KMS-11 (cell line): ENCODE measurements around the gene FANCL.

ENCODE experiments used
- H2AFZ ChIP-seq: fragments of 200-600 bp; sonication (generic); 2 replicates; pipeline ENCODE4 v1.6.1; 2016; ENCODE audit warnings: antibody characterized with exemption, mixed run types, low read depth
- H3K27ac ChIP-seq: fragments of 200-600 bp; sonication (generic); 2 replicates; pipeline ENCODE4 v1.6.1; 2016; ENCODE audit warnings: mild to moderate bottlenecking, mixed run types
- H3K27me3 ChIP-seq: fragments of 200-600 bp; sonication (generic); 2 replicates; pipeline ENCODE4 v1.6.1; 2017; ENCODE audit warnings: mild to moderate bottlenecking, low read depth, mixed run types, moderate library complexity; ENCODE audit not compliant: insufficient read depth
- H3K36me3 ChIP-seq: fragments of 200-600 bp; sonication (generic); 2 replicates; pipeline ENCODE4 v1.6.1; 2017; ENCODE audit warnings: mild to moderate bottlenecking, mixed run types; ENCODE audit not compliant: insufficient read depth
- H3K4me1 ChIP-seq: fragments of 200-600 bp; sonication (generic); 2 replicates; pipeline ENCODE4 v1.6.1; 2016; ENCODE audit warnings: mild to moderate bottlenecking, low read depth, mixed run types; ENCODE audit not compliant: poor library complexity, severe bottlenecking
- H3K4me2 ChIP-seq: fragments of 200-600 bp; sonication (generic); 2 replicates; pipeline ENCODE4 v1.7.0; 2016; ENCODE audit warnings: mild to moderate bottlenecking, mixed run types
- H3K4me3 ChIP-seq: fragments of 200-600 bp; sonication (generic); IDR thresholded peaks from 2 replicates; pipeline ENCODE4 v1.6.1; 2017; ENCODE audit warnings: low read depth, low read length, mixed read lengths; ENCODE audit not compliant: insufficient read depth
- H3K79me2 ChIP-seq: fragments of 200-600 bp; sonication (generic); 2 replicates; pipeline ENCODE4 v1.6.1; 2016; ENCODE audit warnings: low read depth, mixed run types; ENCODE audit not compliant: insufficient read depth
- H3K9ac ChIP-seq: fragments of 200-600 bp; sonication (generic); 2 replicates; pipeline ENCODE4 v1.6.1; 2016; ENCODE audit warnings: mild to moderate bottlenecking, mixed run types
- H4K20me1 ChIP-seq: fragments of 200-600 bp; sonication (generic); 2 replicates; pipeline ENCODE4 v1.6.1; 2016; ENCODE audit warnings: mild to moderate bottlenecking, mixed run types; ENCODE audit not compliant: insufficient read depth
- TF ChIP-seq, protein P1 (sequence below): fragments of 200-600 bp; sonication (generic); conservative IDR thresholded peaks from 2 replicates; pipeline ENCODE4 v1.6.1; 2017; ENCODE audit warnings: low read depth, mild to moderate bottlenecking, antibody characterized with exemption, low read length, moderate library complexity, mixed read lengths

Gene FANCL

DNA sequence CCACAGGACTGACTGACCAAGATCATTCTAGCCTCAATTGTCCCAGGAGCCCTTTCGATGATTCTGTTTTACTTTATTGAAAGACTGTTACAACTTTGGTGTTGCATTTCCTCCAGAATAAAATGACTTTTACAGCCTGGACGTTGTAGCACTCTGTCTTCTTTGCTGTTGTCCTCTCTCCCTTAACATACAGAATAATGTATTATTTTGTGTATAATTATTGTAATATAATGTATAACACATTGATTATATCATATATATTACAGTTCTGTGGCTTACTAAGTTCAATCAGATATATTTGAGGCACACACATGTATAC, 380 bp upstream of the FANCL start:
- Histone ChIP-seq H4K20me1 (no peaks in the 10 kb centered on the region), H3K79me2 (peaks cover 43% of the 10 kb centered on the region), H3K9ac (peak overlapping the region; percentile 92; the same call in 1 of the 2 replicates), H3K4me1 (peaks cover 37% of the 10 kb centered on the region), H3K4me3 (no peak overlapping the region), H3K27ac (peak overlapping the region; percentile 87), H3K27me3 (no peaks in the 10 kb centered on the region), H3K36me3 (no peaks in the 10 kb centered on the region), H3K4me2 (peak overlapping the region; percentile 96), H2AFZ (peak overlapping the region; percentile 97)
- TF ChIP-seq, protein P1, sequence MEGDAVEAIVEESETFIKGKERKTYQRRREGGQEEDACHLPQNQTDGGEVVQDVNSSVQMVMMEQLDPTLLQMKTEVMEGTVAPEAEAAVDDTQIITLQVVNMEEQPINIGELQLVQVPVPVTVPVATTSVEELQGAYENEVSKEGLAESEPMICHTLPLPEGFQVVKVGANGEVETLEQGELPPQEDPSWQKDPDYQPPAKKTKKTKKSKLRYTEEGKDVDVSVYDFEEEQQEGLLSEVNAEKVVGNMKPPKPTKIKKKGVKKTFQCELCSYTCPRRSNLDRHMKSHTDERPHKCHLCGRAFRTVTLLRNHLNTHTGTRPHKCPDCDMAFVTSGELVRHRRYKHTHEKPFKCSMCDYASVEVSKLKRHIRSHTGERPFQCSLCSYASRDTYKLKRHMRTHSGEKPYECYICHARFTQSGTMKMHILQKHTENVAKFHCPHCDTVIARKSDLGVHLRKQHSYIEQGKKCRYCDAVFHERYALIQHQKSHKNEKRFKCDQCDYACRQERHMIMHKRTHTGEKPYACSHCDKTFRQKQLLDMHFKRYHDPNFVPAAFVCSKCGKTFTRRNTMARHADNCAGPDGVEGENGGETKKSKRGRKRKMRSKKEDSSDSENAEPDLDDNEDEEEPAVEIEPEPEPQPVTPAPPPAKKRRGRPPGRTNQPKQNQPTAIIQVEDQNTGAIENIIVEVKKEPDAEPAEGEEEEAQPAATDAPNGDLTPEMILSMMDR: no peak

DNA sequence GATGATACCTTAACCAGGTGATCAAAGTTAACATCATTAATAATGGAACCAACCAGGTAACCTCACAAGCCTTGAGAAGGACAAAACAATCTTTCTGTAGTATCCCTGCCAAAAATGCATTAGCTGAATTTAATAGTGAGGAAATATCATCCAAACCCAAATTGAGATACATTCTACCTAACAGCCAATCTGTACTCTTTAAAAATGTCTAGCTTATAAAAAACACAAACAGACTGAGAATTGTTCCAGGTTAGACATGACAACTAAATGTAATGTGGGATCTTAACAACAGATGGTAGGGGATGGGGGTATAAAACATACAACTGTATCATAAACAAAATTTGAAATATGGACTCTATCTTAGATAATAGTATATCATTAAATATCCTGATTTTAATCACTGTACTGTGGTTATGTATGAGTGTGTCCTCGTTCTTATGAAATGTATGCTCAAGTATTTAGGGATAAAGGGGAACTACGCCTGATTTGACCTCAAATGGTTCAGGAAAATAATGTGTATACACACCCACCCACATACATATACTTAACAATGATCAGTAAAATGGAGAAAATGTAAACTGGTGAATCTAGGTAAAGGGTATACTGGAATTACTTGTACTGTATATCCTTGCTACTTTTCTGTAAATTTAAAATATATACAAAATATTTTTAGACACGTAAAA, 1.7 kb downstream of the FANCL start:
- Histone ChIP-seq H3K27me3 (no peaks in the 10 kb centered on the region), H4K20me1 (no peaks in the 10 kb centered on the region), H3K4me1 (peaks cover 38% of the 10 kb centered on the region), H3K4me2 (peak overlapping the region; percentile 96), H3K27ac (no peak overlapping the region), H3K36me3 (no peaks in the 10 kb centered on the region), H3K79me2 (peaks cover 64% of the 10 kb centered on the region), H3K9ac (no peak overlapping the region), H2AFZ (no peak overlapping the region), H3K4me3 (no peak overlapping the region)
- TF ChIP-seq, protein P1: no peak

DNA sequence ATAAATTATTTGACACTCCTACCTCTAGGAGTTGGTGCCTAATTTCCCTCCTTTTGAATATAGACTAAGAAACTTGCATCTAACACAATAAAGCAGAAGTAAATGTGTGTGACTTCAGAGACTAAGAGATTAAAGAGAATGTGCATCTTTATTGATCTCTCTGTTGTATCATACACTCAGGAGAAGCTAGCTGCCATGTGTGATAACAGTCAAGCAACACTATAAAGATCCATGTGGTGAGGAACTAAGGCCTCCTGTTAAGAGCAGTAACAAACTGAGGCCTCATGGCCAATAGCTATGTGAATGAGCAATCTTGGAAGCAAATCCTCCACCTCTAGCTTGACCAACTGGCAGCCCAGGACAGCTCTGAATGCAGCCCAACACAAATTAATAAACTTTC, 3.4 kb downstream of the FANCL start:
- H2AFZ ChIP-seq: no peak overlapping the region
- peaks cover 80% of the 10 kb centered on the region for H3K79me2 ChIP-seq
- peaks cover 38% of the 10 kb centered on the region for H3K4me1 ChIP-seq
- TF ChIP-seq, protein P1: no peak
- H3K27me3 ChIP-seq: no peaks in the 10 kb centered on the region
- peak overlapping the region; percentile 1; the same call in 1 of the 2 replicates for H3K4me2 ChIP-seq
- no peaks in the 10 kb centered on the region for H4K20me1 ChIP-seq
- no peak overlapping the region for H3K27ac ChIP-seq
- no peak overlapping the region for H3K9ac ChIP-seq
- no peaks in the 10 kb centered on the region for H3K36me3 ChIP-seq
- H3K4me3 ChIP-seq: no peak overlapping the region

DNA sequence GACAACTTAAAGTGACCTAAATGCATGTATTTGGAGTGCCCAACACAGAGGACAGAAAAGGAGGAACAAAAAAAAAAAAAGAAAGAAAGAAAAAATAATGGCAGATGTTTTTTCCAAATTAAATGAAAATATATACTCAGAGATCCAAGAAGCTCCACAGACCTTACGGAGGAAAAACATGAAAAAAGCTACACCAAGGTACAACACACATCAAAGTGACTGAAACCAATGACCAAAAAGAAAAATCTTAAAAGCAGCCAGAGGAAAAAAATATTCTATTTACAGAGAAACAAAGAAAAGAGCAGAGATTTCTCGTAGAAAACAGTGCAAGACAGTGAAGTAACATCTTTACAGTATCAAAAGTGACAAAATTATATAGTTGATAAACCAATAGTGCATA, 5.1 kb downstream of the FANCL start:
- TF ChIP-seq, protein P1: no peak
- Histone ChIP-seq H3K79me2 (peaks cover 93% of the 10 kb centered on the region), H2AFZ (no peak overlapping the region), H3K4me2 (no peak overlapping the region), H3K27ac (no peak overlapping the region), H3K27me3 (no peaks in the 10 kb centered on the region), H3K4me1 (peaks cover 38% of the 10 kb centered on the region), H3K36me3 (no peaks in the 10 kb centered on the region), H4K20me1 (peaks cover 5% of the 10 kb centered on the region; the same call in 1 of the 2 replicates), H3K4me3 (no peak overlapping the region), H3K9ac (no peak overlapping the region)
